NCI-H345 treated with DMSO at 0.1 percent for 48 hours (cell line): ENCODE results near the gene DOCK4.
"Not testable (repeated sequence)": the region's sequence is repeated elsewhere in the genome, so short reads cannot be mapped to it uniquely, and the experiment has no call there.

Experiments used
- DNase-seq: peaks from one replicate; lab custom pipeline; 2025; ENCODE audit not compliant: unreplicated experiment; lab: John Stamatoyannopoulos, UW

DOCK4 gene, protein sequence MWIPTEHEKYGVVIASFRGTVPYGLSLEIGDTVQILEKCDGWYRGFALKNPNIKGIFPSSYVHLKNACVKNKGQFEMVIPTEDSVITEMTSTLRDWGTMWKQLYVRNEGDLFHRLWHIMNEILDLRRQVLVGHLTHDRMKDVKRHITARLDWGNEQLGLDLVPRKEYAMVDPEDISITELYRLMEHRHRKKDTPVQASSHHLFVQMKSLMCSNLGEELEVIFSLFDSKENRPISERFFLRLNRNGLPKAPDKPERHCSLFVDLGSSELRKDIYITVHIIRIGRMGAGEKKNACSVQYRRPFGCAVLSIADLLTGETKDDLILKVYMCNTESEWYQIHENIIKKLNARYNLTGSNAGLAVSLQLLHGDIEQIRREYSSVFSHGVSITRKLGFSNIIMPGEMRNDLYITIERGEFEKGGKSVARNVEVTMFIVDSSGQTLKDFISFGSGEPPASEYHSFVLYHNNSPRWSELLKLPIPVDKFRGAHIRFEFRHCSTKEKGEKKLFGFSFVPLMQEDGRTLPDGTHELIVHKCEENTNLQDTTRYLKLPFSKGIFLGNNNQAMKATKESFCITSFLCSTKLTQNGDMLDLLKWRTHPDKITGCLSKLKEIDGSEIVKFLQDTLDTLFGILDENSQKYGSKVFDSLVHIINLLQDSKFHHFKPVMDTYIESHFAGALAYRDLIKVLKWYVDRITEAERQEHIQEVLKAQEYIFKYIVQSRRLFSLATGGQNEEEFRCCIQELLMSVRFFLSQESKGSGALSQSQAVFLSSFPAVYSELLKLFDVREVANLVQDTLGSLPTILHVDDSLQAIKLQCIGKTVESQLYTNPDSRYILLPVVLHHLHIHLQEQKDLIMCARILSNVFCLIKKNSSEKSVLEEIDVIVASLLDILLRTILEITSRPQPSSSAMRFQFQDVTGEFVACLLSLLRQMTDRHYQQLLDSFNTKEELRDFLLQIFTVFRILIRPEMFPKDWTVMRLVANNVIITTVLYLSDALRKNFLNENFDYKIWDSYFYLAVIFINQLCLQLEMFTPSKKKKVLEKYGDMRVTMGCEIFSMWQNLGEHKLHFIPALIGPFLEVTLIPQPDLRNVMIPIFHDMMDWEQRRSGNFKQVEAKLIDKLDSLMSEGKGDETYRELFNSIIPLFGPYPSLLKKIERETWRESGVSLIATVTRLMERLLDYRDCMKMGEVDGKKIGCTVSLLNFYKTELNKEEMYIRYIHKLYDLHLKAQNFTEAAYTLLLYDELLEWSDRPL (N-terminal part only)

DNA sequence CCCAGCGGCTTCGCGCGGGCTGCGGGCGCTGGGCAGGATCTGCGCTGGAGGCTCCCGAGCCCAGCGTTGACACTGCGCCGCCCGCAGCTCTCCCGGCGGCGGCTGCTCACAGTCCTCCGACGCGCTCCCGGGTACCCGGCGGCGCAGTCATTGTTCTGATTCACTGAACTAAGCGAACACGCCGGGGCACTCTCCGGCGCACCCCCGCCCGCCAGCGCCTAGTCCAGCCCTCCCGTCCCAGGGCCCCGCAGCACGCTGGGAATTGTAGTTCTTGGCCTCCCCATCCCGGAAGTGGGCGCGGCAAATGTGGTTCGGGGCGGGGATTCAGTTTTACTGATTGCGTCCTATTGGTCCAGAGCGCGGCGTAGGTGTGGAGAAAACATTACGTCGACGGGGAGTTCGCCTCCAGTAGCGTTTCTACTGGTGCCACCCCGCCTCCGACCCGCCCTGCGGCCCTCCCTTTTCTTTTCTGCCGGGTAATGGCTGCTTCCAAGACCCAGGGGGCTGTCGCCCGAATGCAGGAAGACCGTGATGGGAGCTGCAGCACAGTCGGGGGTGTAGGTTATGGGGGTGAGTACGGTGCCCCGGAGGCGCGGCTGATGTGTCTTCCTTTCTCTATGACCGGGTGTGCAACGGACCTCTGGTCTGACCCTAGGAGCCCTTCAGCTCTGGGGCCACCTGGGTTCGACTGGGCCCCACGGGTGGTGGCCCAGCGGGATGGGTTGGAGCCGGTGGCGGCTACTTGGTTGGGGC lies at the start of gene DOCK4, which contains the start of gene ZNF277:
Gene DOCK4, minus strand, starts transcription at position 162 of the 753 bp plus-strand sequence. CDS start 261 bp downstream, outside the sequence.
Gene ZNF277, plus strand, starts transcription at position 458 of the 753 bp plus-strand sequence. Its CDS starts 22 bp downstream, at position 480.
- DNase-seq: peak; percentile 98

DNA sequence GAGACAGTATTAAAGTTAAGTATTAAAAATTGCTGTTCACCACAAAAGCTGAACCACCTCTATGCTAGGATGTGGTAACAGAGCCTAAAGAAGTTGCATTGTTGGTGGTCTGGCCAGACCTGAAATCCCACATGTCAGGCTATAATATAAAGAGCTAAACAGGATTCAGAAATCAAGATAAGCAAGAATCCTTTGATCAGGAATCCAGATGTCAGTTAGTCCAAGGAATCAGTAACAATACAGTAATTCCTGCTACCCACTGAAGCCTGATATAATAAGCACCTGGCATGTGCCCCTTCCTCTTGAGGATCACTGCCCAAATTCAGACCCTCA lies 49.2 kb upstream of the DOCK4 start:
- no peak for DNase-seq

GRCh38 chr7:112254709-112255387 lies 48.6 kb upstream of the DOCK4 start:
- no peak for DNase-seq

DNA sequence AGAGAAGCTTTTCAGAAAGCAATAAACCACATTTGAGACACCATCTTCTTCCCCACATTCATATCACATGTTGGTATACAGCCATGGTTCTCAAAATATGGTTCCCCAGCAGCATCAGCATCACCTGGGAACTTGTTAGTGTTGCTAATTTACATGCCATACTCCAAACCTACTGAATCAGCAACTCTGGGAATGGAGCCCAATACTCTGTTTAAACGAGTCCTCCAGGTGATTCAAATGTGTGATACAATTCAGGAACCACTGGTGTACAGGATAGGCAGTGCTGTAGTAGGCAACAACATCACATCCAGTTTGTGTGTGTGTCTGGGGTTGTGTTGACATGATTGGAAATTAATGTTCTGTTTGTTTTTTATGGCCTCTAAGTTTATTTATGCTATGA lies 48.0 kb upstream of the DOCK4 start:
- no peak for DNase-seq

- DNase-seq: no peak
Measured at GRCh38 chr7:112252691-112253090, 46.5 kb upstream of the DOCK4 start.

GRCh38 chr7:112252141-112252540 lies 45.9 kb upstream of the DOCK4 start:
- no peak for DNase-seq

- not testable (repeated sequence) for DNase-seq
Measured at GRCh38 chr7:112249967-112250366, 43.8 kb upstream of the DOCK4 start.

GRCh38 chr7:112248598-112248997 lies 42.4 kb upstream of the DOCK4 start:
- DNase-seq: no peak

- DNase-seq: no peak
Measured at GRCh38 chr7:112238852-112239610, 32.8 kb upstream of the DOCK4 start.

GRCh38 chr7:112238330-112238729 lies 32.1 kb upstream of the DOCK4 start:
- DNase-seq: no peak

DNA sequence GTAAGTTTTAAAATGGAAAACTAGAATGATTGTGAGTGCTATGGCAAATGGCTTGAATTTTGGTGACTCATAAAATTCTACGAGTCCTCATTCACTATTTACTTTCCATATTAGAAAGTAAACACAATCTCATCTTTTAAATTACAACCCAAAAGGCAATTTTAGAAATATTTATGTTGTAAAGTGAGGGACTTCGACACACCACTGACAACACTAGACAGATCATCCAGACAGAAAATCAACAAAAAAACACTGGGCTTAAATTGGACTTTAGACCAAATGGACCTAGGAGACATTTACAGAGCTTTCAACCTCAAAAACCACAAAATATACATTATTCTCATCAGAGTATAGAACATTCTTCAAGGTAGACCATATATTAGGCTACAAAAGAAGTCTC lies 30.4 kb upstream of the DOCK4 start:
- no peak for DNase-seq

DNA sequence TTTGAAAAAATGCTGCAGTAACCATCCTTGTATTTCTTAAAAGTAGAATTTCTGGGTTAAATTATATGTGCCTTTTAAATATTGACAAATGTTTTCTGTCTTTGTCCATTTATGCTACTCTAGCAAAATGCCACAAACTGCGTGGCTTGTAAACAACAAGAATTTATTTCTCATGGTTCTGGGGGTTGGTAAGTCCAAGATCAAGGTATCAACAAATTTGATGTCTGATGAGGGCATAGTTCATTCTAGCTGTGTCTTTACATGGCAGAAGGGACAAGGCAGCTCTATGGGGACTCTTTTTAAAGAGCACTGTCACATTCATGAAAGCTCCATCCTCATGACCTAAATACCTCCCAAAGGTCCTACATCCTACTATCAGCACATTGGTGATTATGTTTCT lies 27.9 kb upstream of the DOCK4 start:
- DNase-seq: no peak

DNA sequence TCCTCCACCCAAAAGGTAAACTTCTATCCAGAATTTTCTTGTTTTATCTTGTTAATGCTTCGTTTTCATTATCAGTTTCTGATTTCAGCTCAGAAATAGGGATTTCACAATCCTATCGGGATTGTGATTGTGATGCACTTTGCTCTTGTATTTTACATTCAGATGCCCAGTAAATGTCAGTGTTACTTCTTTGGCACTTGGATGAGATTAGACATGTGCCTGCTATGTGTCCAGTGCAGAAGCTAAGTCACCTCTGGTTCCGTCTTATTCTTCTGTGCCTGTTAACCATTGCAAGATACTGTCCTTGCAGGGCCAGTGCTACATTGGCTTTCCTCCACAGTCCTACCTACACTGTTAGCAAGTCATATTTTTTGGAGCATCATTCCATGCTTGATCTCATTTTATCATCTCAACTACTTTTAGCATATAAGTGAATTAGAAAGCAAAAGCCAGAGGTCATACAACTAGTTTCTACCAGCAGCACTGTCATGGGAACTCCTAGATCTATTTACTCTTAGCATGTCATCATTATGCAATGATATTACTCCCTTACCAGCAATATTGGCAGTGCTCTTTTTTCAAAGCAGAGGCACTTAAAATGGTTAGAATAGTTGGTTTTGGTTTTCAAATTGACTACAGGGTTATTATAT lies 27.0 kb upstream of the DOCK4 start:
- DNase-seq: no peak

GRCh38 chr7:112232212-112232978 lies 26.2 kb upstream of the DOCK4 start:
- DNase-seq: no peak

DNA sequence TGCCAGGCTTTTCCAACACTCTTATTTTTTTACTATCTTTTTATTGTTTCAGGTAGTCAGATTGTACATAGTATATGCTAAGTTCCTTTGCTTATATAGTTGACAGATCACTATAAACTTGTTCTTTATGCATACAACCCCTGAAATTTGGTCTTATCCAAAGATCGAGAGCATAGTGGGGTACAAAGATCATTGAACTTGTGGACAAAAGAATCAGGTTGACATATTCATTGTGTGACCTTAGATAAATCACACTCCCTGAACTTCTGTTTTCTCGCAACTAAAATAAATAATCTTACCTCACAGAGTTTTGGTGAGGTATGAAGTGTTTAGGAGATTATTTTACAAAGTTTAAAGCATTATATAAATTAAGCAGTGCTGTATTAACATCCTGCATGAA lies 22.4 kb upstream of the DOCK4 start:
- DNase-seq: no peak

DNA sequence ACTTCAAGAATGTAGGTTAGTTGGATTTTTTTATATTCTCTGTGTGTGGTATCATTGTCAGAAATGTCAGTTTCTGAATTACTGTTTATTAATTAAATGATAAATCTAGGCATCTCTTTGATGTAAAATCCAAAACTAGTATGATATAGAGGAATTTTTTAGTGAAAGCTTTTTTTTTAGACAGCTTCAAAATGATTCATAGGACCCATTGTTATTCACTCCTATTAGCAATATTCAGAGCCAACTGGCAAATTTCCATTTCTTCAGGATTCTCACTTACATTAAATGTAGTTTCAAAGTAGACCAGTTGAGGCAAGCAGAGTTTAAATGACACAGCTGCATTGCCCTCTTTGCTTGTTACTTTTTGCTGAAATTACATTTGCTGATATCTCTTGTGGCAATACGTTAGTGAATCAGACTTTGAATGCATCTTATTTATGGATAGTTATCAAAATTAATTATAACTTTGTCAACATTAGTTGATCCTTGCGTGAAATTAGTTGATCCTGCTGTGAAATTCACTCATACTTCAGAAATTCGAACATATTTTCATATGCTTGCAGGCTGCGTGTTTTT lies 20.6 kb upstream of the DOCK4 start:
- DNase-seq: no peak

DNA sequence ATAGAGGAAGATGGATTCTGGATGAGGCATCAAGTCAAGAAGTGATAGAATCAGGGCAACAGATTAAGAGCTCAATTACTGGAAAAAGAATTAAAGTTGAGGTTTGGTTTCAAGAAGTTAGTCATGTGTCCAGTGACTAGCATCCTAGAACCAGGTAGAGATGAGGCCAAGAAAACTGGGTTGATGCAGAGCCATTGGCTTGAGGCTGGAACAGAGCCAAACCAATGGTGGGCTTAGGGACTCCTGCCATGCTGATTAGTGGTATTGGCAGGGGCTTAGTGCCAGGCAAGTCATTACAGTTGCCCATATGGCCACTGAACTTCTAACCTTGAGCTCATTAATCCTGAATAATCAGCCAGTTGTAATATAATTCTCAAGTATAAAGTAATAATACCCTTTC lies 18.8 kb upstream of the DOCK4 start:
- no peak for DNase-seq

- DNase-seq: no peak
Measured at GRCh38 chr7:112224186-112224585, 18.0 kb upstream of the DOCK4 start.
